Peyer's patch (tissue), 4 donors: ENCODE results near the gene SEC24C.

ENCODE experiments used
- POLR2A ChIP-seq, 2 donors: fragments of 450-650 bp; IDR thresholded peaks; one replicate each; pipeline ENCODE4 v1.5.1; 2017; ENCODE audit warnings: antibody characterized with exemption in 2 of 2, mild to moderate bottlenecking in 2 of 2, moderate library complexity in 2 of 2
- TF ChIP-seq, protein P1 (sequence below), 6 experiments: fragments of 450-650 bp in 4 of 6; fragments of 200-600 bp in 2 of 6; sonication (generic) in 1 of 6; IDR thresholded peaks; one replicate each; pipeline ENCODE4 v1.5.1; 2017 to 2019; ENCODE audit warnings: antibody characterized with exemption in 6 of 6, mild to moderate bottlenecking in 3 of 6, moderate library complexity in 1 of 6

DNA sequence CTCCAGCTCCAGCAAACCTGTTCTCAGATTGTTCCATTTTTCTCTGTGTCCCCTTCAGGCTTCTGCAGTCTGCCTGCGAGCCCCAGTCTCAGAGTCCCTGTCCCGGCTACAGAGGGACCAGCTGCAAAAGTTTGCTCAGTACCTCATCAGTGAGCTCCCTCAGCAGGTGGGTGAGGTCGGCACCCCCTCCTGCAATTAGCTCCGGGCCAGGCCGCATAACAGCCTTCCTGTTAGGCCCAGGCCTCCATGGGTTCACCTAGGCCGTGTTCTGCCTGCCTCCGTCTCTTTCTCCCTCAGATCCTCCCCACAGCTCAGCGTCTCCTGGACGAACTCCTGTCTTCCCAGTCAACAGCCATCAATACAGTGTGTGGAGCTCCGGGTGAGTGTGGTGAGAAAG is 45.5 kb downstream of the SEC24C start:
- TF ChIP-seq, protein P1, sequence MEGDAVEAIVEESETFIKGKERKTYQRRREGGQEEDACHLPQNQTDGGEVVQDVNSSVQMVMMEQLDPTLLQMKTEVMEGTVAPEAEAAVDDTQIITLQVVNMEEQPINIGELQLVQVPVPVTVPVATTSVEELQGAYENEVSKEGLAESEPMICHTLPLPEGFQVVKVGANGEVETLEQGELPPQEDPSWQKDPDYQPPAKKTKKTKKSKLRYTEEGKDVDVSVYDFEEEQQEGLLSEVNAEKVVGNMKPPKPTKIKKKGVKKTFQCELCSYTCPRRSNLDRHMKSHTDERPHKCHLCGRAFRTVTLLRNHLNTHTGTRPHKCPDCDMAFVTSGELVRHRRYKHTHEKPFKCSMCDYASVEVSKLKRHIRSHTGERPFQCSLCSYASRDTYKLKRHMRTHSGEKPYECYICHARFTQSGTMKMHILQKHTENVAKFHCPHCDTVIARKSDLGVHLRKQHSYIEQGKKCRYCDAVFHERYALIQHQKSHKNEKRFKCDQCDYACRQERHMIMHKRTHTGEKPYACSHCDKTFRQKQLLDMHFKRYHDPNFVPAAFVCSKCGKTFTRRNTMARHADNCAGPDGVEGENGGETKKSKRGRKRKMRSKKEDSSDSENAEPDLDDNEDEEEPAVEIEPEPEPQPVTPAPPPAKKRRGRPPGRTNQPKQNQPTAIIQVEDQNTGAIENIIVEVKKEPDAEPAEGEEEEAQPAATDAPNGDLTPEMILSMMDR (IDR thresholded peaks at IDR 0.05), result no peak
- TF ChIP-seq POLR2A (IDR thresholded peaks at IDR 0.05), result no peak
